HG03457 (cell line): ENCODE measurements around the gene TMPRSS11B.
"Not testable (repeated sequence)": the region's sequence is repeated elsewhere in the genome, so short reads cannot be mapped to it uniquely, and the experiment has no call there.

Experiments used
- ATAC-seq: cut with Tn5 transposase; IDR thresholded peaks from one replicate; pipeline ENCODE4 v1.9.1; 2021; ENCODE audit warnings: moderate number of reproducible peaks; ENCODE audit not compliant: unreplicated experiment

The TMPRSS11B gene

GRCh38 chr4:68228568-68228967 is 16.9 kb downstream of the TMPRSS11B start:
- ATAC-seq = no peak

- ATAC-seq = no peak
Measured at GRCh38 chr4:68218044-68218443, 27.4 kb downstream of the TMPRSS11B start.

- no peak for ATAC-seq
Measured at GRCh38 chr4:68216501-68216900, 29.0 kb downstream of the TMPRSS11B start.

GRCh38 chr4:68209003-68209402 is 36.5 kb downstream of the TMPRSS11B start:
- ATAC-seq = no peak

GRCh38 chr4:68194305-68194704 is 51.2 kb downstream of the TMPRSS11B start:
- not testable (repeated sequence) for ATAC-seq

GRCh38 chr4:68193194-68193593 is 52.3 kb downstream of the TMPRSS11B start:
- no peak for ATAC-seq

- ATAC-seq = no peak
Measured at GRCh38 chr4:68187145-68187544, 58.3 kb downstream of the TMPRSS11B start.

- no peak for ATAC-seq
Measured at GRCh38 chr4:68184923-68185322, 60.6 kb downstream of the TMPRSS11B start.

GRCh38 chr4:68183417-68183816 is 62.1 kb downstream of the TMPRSS11B start:
- no peak for ATAC-seq

GRCh38 chr4:68182382-68182820 is 63.1 kb downstream of the TMPRSS11B start:
- no peak for ATAC-seq

- no peak for ATAC-seq
Measured at GRCh38 chr4:68180849-68181526, 64.5 kb downstream of the TMPRSS11B start.

- ATAC-seq = no peak
Measured at GRCh38 chr4:68176904-68177303, 68.6 kb downstream of the TMPRSS11B start.
